ENCODE measurements around the gene UPB1.
A peak's percentile ranks its signal among the peaks of the same experiment; 100 is the strongest.
"Not testable (repeated sequence)": the region's sequence is repeated elsewhere in the genome, so short reads cannot be mapped to it uniquely, and the experiment has no call there.

UPB1 gene

DNA sequence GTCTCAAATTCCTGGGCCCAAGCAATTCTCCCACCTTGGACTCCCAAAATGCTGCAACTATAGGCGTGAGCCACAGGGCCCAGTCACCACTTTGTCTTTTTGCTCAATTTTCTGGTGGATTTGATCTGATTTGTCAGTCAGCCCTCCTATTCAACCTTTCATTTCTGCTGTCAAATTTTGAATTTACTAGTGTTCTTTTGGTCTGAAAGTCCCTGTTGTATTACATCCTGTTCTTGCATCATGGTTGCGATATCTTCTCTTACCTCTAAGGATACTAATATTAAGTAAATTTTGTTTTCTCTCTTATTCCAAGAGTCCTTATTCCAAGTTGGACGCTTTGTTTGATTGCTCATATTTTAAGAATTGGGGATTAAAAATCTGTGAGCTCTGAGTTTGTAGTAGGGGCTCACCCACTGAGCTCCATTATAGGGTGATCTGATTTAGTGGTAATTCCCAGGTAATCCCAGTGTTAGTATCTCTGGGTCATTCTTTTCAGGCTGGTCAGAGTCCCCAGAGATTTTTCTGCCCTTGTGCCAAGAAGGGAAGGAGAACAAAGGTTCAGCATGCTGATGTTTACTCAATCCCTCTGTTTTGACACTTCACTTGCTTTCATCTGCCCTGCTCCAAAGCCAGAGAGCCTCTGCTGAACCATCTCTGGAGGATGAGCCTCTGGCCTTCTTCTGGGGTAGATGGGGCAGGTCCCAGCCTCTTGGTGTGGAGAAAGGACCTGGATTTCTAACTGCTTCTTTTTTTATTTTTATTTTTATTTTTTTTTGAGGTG lies 10.0 kb downstream of the UPB1 start:
- no peak for DNase-seq

DNA sequence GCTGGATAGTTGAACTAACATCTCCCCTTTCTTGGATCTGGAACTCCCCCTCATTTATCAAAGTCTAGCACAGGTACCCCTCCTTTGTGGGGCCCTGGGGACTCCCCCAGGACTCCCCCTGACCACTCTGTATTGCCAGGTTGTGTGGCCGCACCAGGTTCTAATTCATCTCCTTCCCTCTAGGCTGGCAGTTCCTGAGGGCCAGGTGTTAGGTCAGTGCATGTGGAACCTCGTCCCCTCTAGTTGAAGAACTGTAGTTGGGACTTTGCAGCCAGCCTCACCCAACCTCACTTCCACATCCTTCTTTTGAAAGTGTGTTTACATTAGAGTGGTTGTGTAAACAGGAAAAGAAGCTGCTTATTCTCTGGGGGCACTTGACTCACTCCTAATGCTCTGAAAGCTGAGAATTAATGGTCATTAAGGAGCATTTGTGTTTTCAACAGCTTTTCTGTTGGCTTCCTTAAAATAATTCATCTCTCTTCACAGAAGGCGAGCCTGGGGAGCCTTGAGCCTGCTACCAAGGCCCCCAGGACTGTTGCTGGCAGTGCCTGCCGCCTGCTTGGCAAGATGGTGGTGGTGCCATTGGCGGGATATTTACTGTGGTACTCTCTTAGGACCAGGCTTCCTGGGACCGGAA lies 11.8 kb downstream of the UPB1 start:
- peak; percentile 69 for DNase-seq

DNA sequence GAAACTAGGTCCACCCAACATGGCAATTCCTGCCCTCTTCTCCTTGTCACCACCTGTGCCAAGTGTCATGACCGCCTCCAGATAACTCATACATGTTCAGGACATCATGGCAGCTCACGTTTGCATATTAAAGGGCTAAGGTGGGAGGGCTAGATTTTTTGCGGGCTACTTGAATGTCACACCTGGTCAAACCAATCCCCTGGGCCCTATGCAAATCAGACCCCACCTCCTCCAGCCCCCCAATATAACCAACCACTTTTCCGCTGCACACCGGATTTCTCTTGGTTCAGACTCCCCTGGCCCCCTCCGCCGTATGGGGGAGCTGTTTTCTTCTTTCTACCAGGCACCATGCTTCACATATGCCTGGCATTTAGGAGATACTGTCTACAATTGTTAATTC lies 12.6 kb downstream of the UPB1 start:
- no peak for DNase-seq

DNA sequence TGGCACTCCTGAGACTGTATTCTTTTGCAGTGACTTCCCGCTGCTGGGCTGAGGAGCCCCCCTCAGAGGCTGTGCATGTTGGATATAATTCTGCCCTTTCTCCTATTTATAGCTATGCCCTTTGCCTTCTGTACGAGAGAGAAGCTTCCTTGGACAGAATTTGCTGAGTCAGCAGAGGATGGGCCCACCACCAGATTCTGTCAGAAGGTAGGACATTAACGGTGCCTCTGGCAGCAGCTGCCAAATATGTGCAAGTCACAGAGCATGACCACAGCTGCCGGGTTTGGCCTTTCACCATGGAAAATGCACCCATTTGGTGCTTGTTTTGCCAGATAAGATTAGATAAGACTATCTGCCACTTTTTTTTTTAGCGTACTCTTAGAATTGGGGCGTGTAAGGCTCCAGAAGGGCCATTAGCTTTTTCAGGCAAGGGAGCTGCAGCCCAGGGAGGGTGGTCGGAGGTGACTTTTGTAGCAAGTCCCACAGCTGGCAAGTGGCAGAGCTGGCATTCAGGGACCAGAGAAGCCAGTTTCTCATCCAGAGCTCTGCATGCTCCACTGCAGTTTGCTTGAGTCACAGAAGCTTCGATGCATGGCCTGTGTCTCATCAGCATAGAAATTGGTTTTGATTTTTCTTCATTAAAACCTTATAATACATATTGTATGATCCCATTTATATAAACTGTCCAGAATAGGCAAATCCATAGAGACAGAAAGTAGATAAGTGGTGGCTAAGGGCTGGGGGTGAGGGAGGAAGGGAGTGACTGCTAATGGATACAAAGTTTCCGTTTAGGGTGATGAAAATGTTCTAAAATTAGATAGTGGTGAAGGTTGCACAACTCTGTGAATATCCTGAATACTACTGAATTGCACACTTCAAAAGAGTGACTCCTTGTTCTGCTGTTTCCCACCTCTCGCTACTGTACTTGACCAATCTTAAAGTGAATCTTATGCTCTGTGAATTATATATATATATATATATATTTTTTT lies 15.8 kb downstream of the UPB1 start:
- peak; percentile 97 for DNase-seq

DNA sequence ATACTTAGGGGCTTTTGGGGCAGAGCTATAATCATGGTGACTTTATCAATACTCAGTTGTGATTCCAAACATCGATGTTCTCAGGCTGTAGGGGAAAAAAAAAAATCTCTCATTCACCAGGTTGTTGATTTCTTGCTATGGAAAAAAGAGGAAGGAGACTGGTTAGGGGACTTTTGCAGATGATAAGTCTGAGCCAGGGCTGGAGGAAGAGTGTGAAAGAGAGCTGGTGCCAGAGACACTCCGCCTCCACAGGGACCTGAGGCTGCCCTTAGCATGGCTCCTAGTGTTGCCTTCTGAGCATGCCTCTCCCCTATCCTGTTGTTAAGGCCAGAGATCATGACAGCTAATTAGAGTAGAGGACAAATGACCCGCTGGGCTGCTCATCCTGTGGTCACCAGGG lies 16.9 kb downstream of the UPB1 start:
- peak; percentile 78 for DNase-seq

DNA sequence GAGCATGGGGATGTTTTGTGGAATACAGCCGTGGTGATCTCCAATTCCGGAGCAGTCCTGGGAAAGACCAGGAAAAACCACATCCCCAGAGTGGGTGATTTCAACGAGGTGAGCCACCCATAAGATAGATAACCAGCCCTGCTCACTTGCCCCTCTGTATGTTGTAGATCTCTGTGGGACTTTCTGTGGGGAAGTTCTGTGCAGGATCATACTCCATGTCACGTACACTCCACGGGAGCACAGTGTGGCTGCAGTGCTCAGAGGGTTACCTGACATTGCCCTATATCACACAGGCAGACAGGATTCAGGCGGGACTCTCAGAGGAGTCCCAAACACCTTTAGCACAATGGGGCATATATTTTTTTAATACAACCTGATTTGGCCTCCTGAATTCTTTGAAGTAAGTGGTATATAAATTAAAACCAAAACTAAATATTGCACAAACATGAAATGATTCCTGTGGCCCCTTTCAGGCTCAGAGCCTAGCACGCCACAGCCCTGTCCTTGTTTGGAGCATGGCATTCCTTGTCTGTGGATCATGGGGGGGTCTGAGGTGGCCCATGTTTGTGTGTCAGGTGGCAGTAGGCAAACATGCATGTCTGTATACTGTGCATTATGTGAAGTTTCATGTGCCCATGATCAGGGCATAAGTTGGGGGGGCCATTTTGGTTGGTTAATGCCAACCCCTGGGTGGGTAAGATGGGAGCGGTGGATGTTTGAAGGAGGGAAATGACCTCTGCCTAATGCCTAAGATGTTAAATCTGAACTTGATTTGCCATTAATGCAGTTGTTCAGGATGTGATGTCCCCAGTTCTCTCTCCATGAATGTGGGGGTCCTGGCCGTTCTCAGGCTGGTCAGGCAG lies 18.5 kb downstream of the UPB1 start:
- no peak for DNase-seq

DNA sequence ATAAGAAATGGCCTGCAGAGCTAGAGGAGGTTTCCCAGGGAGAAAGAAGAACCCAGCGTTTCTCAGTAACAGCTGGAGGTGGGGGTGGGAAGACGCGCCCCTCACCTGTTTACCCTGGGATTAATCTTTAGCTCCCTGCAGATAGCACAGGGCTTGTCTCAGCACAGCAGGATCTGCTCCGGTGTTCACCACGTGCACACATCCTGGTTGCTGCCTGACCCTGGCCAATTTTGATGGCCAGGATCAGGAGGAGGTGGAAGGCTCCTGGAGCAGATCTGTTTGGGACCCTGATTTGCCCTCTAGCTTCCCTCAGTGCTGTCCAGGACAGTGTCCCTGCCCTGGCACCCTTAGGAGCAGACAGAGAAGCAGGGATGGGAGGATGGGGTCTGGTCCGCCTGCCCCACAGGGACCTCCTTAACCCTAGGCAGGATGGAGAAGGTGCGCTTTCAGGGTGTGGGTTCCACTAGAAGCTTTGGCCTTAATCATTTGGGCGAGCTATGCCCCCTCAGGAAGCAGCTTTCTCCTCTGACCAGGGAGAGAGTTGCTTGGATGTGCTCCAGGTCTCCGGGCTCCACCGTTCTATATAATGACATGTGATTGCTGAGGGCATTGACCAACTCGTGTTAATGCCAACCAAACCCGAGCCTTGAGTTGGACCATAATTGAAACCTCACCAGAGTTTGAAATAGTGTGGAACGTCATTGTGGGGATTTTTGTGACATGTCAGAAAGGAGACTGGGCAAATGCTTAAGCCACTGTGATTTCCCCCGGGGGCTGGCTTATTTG lies 19.3 kb downstream of the UPB1 start:
- DNase-seq, result no peak

DNA sequence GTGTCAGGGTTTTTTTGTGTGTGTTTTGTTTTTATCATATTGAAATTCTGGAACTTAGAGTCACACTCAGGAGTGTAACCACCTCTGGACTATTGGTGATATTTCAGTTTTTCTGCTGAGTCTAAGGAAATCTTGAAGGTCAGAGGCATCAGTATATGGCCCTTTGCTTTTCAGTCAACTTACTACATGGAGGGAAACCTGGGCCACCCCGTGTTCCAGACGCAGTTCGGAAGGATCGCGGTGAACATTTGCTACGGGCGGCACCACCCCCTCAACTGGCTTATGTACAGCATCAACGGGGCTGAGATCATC lies 19.9 kb downstream of the UPB1 start:
- no peak for DNase-seq

DNA sequence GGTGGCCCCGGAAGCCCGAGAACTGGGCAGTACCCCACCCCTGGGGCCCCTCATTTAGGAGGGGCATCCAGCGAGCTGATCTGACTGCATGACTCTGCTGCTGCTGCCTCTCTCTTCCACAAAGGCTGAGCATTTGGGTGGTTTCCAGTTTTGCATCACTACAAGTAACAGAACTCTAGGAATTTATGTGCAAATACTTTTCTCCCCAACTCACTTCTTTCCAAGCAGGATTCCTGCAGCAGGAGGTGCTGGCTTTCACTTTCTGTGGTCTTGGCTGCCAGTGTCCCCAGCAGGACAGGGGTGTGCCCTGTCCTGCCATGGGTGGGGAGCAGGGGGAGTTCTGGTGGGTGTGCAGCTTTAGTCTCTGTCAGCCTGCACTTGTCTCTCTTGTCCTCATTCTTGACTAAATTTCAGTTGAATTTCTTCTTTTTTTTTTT lies 21.2 kb downstream of the UPB1 start:
- no peak for DNase-seq

DNA sequence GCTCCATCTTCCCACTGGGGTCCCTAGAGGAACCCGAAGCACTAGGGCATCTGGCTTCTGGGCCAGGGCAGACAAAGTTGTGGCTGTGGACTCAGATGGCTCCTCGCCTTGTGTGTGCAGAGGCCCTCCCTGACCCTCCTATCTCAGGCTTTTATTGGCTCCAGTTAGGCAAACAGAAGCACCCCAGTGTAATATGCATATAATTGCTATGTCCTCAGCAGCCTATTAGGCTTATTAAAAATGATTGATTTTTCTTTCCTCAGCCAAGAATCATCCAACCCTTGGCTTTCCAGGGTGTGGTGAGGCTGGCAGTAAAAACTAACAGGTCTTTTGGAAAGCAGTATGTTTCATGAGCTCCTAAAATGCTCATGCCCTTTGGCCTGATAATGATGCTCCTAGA lies 22.3 kb downstream of the UPB1 start:
- DNase-seq, result no peak

DNA sequence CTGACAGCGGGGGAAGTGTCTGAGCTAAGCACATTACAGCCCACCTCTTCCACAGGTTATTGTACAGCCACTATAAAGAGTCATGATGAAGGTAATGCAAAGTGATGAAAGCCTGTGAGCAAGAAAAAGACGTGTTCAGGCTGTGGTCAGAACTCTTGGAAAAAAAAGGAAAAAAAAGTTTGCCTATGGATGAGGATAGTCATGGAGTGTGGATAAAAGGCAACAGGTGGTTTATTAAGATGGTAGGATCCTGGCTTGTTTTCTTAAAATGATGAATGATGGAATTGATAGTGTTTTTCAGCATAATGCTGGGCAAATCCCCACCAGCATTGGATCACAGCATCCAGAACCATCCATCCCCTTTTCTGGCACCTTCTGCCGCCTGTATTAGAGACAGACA lies 23.1 kb downstream of the UPB1 start:
- no peak for DNase-seq

DNA sequence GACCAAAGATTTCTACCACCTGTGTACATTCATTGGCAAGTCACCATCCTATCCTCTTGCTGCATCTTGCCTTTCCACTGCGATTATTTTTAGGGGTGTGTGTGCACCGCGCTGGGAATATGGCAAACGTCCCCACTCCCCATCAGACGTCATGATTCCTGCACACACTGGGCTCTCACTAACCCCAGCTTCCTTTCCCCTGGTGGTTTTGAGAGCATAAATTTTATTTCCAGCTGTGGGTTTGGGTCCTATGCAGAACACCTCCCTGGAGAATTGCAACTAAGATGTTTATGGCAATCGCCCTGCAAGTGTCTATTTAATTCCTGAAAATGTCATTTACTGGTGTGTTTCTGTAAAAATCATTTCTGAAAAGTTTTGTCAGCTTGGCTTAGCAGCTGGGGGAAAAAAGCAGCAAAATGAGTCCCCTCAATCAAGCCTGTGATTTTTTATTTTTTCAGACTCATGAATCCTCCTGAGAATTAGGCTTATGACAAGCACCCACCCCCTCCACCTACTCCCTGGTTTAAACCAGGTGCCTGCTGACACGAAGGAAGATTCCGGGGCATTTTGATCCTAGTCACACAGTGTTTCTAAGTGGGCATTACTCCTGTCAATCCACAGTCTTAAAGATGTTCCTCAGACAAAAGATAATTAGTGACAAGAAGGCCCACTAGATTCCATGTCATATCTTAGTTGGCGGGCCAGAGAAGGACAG lies 23.8 kb downstream of the UPB1 start:
- peak; percentile 11 for DNase-seq

DNA sequence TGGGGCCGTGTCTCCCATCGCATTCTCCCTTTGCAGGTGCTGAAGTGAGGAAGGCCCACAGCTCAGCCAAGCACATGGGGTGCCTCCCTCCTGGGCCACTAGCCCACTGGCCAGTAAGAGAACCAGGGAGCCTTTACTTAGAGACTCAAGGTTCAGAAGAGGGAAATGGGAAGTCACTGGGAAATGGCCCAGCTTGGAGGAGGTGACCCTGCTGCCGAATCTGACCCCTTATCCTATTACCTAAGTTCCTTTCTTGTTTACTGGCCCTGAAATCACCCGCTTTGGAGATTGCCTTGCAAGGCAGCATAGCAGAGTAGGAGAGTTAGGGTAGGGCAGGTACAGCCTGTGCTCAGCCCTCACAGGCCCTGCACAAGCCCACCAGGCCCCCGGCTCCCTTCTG lies 24.4 kb downstream of the UPB1 start:
- DNase-seq, result peak; percentile 7

DNA sequence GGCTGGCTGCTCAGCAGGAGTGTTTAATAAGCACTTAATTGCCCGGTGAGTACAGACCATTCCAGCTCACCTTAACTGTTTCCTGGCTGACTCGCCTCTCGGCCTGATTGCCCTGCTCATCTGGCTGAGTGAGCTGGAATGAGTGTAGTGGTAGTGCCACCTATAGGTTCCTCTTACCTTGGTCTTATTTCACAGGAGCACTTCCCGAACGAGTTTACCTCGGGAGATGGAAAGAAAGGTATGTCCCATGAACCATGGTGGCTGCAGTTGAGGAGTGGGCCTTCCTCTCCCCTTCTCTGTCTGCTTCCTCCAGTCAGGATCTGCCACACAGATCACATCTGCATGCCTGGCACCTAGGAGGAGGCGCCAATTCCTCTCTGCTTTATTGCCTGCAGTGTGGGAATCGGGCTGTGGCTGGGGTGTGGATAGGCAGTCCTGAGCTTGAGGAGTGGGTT lies 26.7 kb downstream of the UPB1 start:
- DNase-seq, result peak; percentile 32

DNA sequence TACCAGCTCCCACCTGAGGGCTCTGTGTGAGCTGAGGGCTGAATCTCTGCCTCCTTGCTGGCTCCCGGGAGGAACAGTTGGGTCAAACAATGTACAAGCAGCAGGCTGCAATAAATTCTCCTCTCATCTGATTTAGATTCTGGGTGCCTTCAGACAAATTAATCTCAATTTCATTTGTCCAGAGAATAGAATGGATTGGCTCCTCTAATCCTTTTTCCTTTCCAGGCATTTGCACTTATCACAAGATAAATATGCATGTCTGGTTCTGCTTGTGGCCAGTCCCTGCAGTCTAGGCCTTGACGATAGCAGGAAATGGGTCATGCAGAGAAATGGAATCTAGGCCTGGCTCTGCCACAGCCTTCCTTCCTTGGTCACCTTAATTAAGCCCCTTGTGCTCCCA lies 28.7 kb downstream of the UPB1 start:
- DNase-seq, result no peak

DNA sequence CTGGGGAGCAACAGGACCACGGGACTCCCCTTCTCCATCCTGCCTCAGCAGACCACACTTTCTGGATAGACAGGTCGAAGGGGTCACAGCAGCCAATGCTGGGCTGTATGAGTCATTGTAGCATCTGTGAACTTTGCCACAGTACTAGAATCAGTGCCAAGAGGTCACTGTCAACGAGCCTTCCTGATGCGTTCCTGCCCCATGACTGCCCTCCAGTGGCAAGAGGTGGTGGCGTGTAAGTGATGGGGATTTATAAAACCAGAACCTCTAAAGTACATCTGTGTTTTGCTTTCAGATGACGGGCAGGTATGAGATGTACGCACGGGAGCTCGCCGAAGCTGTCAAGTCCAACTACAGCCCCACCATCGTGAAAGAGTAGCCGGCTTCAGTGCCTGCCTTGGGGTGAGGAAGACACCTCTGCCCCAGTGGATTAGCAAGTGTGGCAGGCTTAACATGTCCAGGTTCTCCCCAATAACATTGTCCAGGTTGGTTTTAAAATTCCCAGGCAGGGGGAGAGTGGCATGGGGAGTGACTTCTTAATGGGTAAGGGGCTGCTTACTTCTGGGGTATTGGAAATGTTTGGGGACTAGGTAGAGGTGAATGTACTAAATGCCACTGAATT lies 30.4 kb downstream of the UPB1 start:
- DNase-seq, result peak; percentile 92

DNA sequence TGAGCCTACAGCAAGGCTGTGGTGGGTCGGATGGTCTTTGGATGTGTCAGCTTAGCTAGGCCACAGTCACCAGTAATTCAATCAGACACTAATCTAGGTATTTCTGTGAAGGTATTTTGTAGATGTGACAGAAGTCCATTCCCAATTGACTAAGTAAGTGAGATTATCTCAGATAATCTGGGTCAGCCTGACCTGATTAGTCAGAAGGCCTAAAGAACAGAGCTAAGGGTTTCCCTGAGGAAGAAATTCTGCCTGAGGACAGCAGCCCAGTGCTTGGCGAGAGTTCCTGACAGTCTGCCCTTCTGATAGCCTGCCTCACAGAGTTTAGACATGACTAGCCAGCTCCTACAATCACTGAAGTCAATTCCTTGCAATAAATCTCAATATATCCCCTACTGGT lies 31.1 kb downstream of the UPB1 start:
- DNase-seq, result no peak

DNA sequence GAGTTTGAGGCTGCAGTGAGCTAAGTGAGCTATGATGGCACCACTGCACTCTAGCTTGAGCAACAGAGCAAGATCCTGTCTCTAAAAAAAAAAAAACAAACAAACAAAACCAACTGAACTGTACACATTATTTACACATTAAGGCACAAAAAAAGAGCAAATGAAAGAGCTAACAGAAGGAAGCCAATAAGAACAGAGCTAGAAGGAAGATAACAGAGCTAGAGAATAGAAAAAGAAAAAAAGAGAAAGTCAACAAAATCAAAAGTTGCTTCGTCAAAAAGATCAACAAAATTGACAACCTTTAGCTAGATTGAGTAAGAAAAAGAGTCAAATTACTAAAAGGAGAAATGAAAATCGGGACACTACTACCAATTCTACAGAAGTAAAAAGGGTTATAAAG lies 34.8 kb downstream of the UPB1 start:
- peak; percentile 56 for DNase-seq

DNA sequence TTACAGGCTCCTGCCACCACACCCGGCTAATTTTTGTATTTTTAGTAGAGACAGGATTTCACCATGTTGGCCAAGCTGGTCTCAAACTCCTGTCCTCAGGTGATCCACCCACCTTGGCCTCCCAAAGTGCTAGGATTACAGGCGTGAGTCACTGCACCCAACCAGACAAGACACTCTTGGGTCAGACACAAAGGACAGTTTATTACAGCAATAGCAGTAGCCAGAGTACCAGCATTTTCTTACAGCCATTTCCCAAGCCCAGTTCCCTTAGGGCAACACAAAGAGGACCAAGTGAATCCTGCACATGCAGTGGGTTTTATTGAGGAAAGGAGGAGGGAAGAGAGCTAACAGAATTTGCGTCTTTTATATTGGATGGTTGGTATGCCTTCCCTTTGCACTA lies 35.8 kb downstream of the UPB1 start:
- DNase-seq, result not testable (repeated sequence)

DNA sequence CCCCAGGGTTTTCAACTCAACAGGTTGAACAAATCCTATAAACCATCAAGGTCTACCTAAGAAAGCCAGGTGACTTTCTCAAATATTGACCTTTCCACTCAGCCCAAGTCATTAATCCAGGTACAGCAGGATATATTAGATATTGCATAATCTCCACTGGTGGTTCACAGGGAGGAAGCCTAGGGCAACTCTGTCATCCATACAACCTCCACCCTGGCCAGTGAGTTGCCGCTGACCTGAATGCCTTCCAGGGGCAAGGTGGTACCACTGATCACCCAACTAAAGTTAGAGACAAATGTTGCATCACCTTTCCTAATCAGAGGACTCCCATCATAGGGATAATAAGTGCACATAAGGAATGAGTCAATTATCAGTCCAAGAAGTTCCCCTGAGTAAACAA lies 36.9 kb downstream of the UPB1 start:
- DNase-seq, result no peak

DNA sequence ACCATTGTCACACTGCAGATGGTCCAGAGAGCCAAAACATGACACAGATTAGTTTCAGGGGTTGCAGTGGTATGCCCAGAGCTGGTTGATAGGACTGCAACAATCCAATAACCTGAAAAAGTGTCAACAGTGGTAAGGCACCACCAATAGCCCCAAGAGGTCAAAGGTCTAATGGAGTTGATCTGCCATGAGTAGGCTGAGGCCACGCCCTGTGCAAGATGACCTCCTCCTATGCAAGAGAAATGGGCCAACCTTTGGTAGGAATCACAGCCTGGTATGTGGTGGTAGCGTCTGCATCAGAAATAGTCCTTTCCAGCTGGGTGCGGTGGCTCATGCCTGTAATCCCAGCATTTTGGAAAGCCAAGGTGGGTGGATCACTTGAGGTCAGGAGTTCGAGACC lies 40.2 kb downstream of the UPB1 start:
- no peak for DNase-seq
